Subcutaneous adipose tissue (tissue), 4 donors: Measurements from ENCODE around the gene PRRT2. TPM values are rescaled to one million over a fixed set of nuclear protein-coding genes. Genes with fewer than 3 reads are reported as not detected.

Experiments used
- CTCF ChIP-seq: fragments of 450-650 bp; IDR thresholded peaks from one replicate; pipeline ENCODE4 v1.5.1; 2016; ENCODE audit warnings: low read depth, mild to moderate bottlenecking, control low read depth, antibody characterized with exemption, moderate library complexity
- total RNA-seq, 4 donors: library from RNA; depleted of rRNA; stranded (reverse); fragments of >200 nt; gene quantifications; one replicate each; pipeline ENCODE4 v1.1.0, GENCODE V29; 2016

PRRT2 gene
- total RNA-seq, 4 donors from 2014 or later, result 0.19 to 3.5 (median 2.9) TPM; not detected in 1

GRCh38 chr16:29840240-29840639 is 28.2 kb downstream of the PRRT2 start:
- TF ChIP-seq CTCF, result no peak

GRCh38 chr16:29841631-29842030 is 29.6 kb downstream of the PRRT2 start:
- TF ChIP-seq CTCF, result no peak

- TF ChIP-seq CTCF, result no peak
Measured at GRCh38 chr16:29842732-29843346, 30.8 kb downstream of the PRRT2 start.

DNA sequence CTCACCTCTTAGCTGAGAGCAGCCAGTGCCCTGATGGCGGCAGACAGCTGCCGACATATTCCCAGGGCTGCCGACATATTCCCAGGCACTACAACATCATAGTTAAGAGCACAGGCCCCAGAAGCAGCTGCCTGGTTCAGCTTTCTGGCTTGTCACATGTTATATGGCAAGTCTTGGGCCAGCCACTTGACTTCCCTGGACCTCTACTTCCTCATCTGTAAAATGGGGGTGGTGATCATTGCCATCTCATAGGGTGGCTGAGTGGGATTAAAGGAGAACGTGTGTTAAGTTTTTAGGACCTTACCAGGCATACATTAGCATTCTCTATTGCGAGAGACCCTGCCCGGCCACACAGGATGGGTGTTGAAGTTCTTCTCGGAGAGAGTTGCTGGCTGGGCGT is 31.9 kb downstream of the PRRT2 start:
- no peak for TF ChIP-seq CTCF

DNA sequence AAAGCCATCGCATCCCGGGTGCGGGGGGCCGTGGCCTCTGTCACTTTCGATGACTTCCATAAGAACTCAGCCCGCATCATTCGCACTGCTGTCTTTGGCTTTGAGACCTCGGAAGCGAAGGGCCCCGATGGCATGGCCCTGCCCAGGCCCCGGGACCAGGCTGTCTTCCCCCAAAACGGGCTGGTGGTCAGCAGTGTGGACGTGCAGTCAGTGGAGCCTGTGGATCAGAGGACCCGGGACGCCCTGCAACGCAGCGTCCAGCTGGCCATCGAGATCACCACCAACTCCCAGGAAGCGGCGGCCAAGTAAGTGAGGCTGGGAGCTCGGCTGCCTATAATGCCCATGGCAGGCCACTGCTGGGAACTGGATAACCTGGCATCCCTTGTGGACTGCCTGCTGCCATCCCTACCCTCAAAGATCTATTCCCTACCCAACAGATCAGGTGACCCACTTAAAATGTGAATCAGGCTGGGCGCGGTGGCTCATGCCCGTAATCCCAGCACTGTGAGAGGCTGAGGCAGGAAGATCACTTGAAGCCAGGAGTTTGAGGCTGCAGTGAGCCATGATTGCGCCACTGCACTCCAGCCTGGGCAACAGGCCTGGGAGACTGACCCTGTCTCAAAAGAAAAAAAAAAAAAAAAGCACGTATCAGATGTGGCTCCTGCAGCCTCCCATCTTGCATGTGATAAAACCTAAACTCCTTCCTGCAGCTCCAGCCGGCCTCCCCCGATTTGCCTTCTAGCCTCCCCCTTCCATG is 32.8 kb downstream of the PRRT2 start:
- TF ChIP-seq CTCF, result no peak

- no peak for TF ChIP-seq CTCF
Measured at GRCh38 chr16:29845656-29846055, 33.7 kb downstream of the PRRT2 start.

DNA sequence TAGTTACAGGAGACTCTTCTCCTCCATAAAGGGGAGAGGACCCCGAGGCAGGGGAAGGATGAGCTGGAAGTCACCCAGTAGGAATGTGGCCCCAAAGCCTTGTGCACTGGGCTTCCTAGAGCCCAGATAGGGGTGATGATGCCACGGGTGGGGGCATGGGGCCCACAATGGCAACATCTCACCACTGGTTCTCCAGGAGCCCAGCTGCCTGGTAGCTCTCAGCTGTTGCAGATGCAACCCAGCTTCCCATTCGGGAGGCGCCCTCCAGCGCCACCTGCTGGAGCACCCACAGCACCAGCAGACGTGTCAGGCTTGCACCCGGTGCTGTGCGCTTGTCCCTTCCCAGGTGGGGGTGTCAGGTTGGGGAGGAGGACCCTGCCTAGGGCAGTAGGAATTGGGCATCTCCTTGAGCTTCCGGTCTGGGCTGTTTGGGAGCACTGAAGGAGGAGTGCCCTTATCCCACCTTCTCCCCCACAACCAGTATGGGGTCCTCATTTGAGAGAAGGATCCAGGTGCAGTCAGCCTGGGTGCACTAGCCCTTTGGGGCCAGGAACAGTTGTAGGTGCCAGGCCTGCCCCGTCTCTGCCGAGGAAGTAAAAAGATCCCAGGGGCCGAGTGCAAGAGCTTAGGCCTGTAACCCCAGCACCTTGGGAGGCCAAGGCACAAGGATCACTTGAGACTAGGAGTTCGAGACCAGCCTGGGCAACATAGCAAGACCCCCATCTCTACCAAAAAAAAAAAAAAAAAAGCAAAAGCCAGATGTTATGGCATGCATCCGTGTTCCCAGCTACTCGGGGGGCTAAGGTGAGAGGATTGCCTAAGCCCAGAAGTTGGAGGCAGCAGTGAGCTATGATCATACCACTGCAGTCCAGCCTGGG is 36.7 kb downstream of the PRRT2 start:
- no peak for TF ChIP-seq CTCF
